Erythroblast (primary cell): ENCODE results near the gene GOLGA6C.
"Not testable (repeated sequence)": the region's sequence is repeated elsewhere in the genome, so short reads cannot be mapped to it uniquely, and the experiment has no call there.

Source experiments
- DNase-seq, 2 experiments: peaks; one replicate each; lab custom pipeline; 2025; lab: John Stamatoyannopoulos, UW
- GATA1 ChIP-seq: IDR thresholded peaks from 2 replicates; pipeline ENCODE4 v1.6.1; 2011; ENCODE audit warnings: low read depth, mild to moderate bottlenecking, control low read depth, low read length, moderate library complexity
- POLR2A ChIP-seq: IDR thresholded peaks from 2 replicates; pipeline ENCODE4 v1.6.1; 2011; ENCODE audit warnings: mild to moderate bottlenecking, low read length

GOLGA6C gene

DNA sequence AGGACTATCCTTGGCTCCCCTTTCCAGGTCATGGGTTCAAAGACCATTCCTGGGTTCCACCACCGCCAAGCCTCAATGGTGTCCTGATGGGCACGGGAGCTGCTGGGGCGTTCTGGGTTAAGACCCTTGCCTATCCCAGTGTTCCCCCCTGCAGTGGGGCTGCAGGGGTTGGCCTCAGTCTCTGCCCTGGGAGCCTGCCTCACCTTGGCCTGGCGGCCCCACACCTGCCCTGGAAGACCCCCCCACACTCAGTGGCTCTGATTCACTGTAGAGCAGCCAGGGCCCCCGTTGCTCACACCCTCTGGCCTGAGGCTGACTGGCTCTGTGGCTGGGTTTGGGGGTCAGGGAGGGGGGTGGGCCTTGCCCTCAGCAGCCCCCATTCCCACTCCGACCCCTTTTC is 34.4 kb upstream of the GOLGA6C start:
- TF ChIP-seq POLR2A (no peak), GATA1 (no peak)
- no peak for DNase-seq

GRCh38 chr15:75224281-75224680 is 33.9 kb upstream of the GOLGA6C start:
- no peak for DNase-seq
- no peak for TF ChIP-seq POLR2A
- no peak for TF ChIP-seq GATA1

GRCh38 chr15:75225102-75225836 is 32.9 kb upstream of the GOLGA6C start:
- not testable (repeated sequence) for DNase-seq

- no peak for DNase-seq
- TF ChIP-seq GATA1 (no peak), POLR2A (no peak)
These were observed 32.0 kb upstream of the GOLGA6C start for GRCh38 chr15:75225951-75226732.

GRCh38 chr15:75227112-75227511 is 31.0 kb upstream of the GOLGA6C start:
- not testable (repeated sequence) for DNase-seq

DNA sequence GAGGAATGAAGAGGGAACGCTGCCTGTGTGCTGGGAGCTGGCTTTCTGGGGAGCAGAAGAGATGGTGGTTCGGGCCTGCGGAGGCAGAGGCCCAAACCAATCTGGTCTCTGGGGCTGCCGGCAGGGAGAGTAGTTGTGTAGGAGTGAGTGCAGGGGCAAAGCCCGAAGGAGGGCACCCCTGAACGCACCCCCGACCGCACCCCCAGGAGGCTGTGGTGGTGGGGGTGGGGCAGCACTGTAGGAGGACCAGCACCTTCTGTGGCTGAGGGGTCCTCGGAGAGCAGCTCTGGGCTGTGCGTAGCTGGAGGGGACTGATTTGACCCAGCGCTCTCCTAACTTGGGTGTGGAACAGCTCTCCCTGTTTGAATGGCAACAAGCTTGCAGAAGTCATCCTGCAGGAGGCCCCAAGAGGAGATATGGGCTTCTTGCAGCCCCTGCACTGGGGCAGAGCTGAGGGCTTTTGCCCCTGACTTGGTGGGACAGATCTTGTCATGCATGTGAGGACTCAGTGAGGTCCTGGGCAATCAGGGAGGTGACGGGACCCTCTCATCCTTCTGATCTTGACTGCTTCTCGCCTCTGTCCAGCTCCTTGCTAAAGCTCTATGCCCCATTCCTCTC is 30.4 kb upstream of the GOLGA6C start:
- no peak for DNase-seq
- TF ChIP-seq POLR2A: no peak
- no peak for TF ChIP-seq GATA1

DNA sequence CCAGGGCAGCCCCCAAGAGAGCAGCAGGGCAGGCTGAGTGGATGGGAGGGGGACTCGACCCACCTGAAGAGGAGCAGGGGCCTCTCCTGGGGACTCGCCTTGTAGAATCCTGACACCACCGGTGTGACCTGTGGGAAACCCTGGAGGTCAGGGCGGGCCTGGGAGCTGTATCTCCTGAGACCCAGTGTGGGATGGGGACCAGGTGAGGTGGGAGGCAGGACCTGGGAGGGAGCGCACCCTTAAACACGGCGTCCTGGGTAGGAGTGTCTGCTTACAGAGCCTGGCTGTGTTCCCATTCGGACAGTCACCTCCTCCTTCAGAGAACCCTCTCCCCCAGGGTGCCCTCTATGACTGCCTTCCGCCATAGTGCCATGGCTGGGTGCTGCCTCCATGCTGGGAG is 29.3 kb upstream of the GOLGA6C start:
- DNase-seq: no peak
- TF ChIP-seq GATA1: no peak
- no peak for TF ChIP-seq POLR2A

- DNase-seq: no peak
- TF ChIP-seq POLR2A (no peak), GATA1 (no peak)
These were observed 28.7 kb upstream of the GOLGA6C start for GRCh38 chr15:75229191-75230015.

DNA sequence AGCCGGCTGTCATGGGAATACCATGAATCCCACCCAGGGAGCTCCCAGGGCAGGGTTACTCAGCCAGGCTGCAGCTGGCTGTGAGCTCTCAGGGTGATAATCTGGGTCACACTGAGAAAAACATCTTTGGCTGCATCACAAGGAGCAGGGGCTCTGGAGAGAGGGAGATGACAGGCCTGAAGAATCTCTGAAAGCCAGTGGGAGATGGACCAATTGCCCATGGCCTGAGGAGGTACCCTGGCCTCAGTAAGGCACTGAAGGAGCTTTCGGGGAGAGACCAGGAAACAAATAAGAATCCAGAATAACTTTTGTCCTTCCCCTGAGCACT is 28.2 kb upstream of the GOLGA6C start:
- TF ChIP-seq POLR2A: no peak
- no peak for TF ChIP-seq GATA1

DNA sequence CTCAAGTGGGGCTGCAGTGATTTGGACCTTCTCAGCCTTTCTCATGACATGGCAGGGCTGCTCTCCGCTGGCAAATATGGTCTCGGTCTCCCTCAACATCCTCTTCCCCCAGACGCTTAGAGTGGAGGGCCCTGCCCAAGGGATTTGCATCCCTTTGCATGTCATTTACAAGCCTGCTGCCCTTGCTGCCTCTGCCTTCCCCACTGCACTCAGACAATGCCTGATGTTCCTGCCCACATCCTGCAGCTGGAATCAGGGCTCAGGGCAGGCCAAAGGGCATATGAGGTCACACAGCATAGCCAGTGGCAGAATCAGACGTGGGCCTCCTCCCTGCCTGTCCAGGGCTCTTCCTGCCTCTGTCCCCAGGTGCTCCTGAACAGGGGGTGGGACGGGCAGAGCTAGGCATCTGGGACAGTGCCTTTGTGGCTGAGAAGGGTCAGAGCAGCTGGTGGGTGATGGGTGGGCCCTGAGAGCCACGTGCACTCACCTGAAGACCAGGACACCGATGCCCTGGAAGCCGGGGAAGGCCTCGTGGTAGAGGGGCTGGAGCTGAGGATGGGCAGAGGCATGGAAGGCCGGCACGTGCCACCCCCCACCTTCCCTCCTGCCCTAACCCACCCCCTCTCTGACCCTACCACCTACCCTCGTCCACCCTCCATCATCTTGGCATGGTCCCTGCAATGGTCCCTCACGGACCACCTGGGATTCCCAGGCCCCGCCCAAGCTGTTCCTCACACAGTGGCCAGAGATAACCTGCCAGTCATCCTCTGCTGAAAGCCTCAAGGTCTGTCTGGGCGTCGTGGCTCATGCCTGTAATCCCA is 27.4 kb upstream of the GOLGA6C start:
- no peak for TF ChIP-seq GATA1
- no peak for TF ChIP-seq POLR2A
- no peak for DNase-seq

More for the DNA sequence above, 28.2 kb upstream of the GOLGA6C start:
- DNase-seq: no peak

- TF ChIP-seq POLR2A (no peak), GATA1 (no peak)
- DNase-seq: no peak
These were observed 26.3 kb upstream of the GOLGA6C start for GRCh38 chr15:75231836-75232235.

GRCh38 chr15:75232252-75232813 is 25.8 kb upstream of the GOLGA6C start:
- TF ChIP-seq GATA1 (no peak), POLR2A (no peak)
- DNase-seq: no peak
